GM12892 (cell line): ENCODE data around the gene ATF7.
"Not testable (repeated sequence)": the region's sequence is repeated elsewhere in the genome, so short reads cannot be mapped to it uniquely, and the experiment has no call there.

Source experiments
- DNase-seq: peaks from one replicate; pipeline ENCODE4 v3.0.0; 2011; ENCODE audit not compliant: insufficient read length
- FAIRE-seq: peaks from 2 replicates; lab custom pipeline; 2011; peaks lifted over from hg19 to GRCh38; lab: Jason Lieb, UNC
- POLR2A ChIP-seq: IDR thresholded peaks from 2 replicates; pipeline ENCODE4 v1.6.1; 2011; ENCODE audit warnings: low read depth, low read length, control low read depth
- POLR2AphosphoS5 ChIP-seq: IDR thresholded peaks from 2 replicates; pipeline ENCODE4 v1.6.1; 2011; ENCODE audit warnings: low read depth, low read length, control low read depth
- TAF1 ChIP-seq: IDR thresholded peaks from 2 replicates; pipeline ENCODE4 v1.6.1; 2011; ENCODE audit warnings: low read depth, mild to moderate bottlenecking, control low read depth, low read length, borderline replicate concordance

The ATF7 gene

DNA sequence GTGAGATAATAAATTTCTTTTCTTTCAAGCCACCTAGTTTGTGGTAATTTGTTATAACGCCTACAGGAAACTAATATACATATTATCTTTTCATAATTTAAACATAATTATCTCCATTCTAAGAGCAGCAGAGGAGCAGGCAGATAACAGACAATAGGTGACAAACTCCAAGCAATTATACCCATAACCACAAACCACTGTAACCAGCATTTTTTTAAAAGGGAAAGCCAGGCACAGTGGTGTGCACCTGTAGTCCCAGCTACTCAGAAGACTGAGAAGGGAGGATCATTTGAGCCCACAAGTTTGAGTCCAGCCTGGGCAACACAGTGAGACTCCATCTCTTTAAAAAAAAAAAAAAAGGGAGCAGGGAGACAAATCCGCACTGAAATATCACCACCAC, 54.9 kb downstream of the ATF7 start:
- FAIRE-seq = no peak
- no peak for DNase-seq
- TF ChIP-seq POLR2A (no peak), TAF1 (no peak), POLR2AphosphoS5 (no peak)

DNA sequence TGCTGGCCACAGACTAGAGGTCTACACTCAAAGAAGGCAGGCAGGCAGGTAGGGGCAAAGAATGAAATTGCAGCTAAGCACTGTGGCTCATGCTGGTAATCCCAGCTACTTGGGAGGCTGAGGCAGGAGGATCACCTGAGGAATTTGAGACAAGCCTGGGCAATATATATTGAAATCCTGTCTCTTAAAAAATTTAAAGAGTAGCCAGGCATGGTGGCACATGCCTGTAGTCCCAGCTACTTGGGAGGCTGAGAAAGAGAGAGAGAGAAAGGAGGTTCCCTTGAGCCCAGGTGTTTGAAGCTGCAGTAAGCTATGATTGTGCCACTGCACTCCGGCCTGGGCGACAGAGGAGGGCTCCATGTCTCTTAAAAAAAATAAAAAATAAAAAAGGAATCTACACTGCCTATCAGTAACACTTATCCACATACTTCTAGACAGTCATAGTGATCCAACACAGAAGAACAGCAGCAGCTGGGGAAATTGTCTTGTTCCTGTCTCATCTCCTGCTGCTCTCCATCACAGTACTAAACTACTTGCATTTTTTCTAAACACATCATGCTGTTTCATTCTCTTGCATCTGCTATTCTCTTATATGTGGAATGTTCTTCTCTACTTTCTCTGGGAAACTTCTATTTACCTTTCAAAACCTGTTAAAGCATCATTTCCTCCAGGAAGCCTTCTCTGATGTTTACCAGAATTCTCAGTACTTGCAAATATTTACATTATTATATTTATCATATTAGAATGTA, 57.2 kb downstream of the ATF7 start:
- FAIRE-seq (no peak), DNase-seq (no peak)
- no peak for TF ChIP-seq POLR2A
- TF ChIP-seq POLR2AphosphoS5 = no peak
- no peak for TF ChIP-seq TAF1

DNA sequence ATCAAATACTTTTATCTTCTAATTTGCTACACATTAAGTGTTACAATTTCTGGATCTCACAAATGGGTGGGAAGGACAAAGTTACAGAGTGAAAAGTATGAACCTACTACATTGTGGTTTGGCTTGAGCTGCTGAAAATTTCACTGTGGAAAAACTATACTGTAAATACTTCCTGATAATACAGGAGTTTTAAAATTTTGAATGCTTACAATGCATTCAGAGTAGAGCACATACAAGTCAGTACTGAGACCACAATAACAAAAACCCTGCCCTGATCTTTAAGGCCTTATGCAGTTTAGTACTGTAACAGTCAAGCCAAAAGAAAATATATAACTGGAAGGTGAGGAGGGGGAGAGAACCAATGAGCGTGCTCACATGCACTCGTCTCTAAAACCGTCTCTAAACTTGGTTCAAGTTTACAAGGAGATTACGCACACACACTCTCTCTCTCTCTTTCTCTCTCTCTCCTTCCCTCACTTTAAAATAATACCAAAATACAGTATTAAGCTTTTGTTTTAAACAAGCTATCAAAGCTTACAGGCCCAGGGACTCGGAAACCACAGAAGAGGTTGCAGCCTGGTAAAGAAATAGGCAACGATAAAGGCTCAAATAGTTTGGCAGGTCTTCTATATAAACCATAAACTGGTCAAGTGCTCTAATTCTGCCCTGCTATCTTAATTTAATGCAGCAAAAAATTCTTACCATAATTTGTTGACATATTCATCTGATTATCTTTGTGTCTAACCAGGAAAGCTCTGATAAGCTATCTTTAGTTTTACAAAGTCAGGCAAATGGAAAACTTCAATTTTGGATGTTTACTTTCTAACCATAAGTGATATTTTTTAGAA, 58.0 kb downstream of the ATF7 start:
- no peak for DNase-seq
- TF ChIP-seq TAF1 = no peak
- no peak for TF ChIP-seq POLR2A
- TF ChIP-seq POLR2AphosphoS5 = no peak
- no peak for FAIRE-seq

DNA sequence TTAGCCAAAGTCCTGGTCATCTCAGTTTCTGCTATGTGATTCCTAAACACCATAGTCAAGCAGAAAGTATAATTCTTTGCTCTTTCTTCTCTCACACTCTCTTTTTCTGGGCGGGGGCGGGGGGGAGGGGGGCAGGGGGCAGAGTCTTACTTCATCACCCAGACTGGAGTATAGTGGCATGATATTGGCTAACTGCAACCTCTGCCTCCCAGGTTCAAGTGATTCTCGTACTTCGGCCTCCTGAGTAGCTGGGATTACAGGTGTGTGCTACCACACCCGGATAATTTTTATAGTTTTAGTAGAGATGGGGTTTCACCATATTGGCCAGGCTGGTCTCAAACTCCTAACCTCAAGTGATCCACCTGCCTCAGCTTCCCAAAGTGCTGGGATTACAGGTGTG, 60.8 kb downstream of the ATF7 start:
- FAIRE-seq, DNase-seq: not testable (repeated sequence)

DNA sequence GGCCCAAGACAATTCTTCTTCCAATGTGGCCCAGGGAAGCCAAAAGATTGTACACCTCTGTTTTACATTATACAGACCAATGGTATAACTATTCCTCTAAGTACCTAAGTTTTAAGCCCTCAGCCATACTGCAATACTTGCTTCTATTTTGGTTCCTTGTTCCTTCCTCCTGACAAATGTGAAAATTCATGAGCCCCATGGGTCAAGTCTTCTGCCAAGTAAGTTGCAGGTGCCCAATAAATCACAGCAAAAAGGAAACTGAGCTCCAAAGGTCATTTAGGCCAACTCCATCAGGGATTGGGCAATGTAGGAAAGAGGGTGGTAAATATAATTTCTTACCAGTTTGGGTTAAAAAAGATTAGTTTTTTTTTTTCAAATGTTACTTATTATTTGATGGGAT, 61.2 kb downstream of the ATF7 start:
- TF ChIP-seq POLR2AphosphoS5 = no peak
- TF ChIP-seq POLR2A = no peak
- no peak for TF ChIP-seq TAF1
- FAIRE-seq (no peak), DNase-seq (no peak)

DNA sequence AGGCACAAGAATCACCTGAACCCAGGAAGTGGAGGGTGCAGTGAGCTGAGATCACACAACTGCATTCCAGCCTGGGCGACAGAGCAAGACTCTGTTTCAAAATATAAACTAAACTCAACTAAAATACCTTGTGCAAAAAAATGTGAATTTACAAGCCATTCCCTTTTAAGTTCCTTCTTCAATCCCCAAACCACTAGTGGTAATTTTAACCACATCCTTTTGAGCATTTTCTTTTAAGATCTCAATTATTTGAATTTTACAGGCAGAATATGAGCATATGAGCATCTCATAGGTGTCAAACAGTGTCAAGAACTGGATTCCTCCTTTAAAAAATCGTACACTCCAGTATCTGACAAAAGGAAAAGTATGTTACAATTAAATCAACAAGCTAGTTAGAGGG, 61.9 kb downstream of the ATF7 start:
- DNase-seq = no peak
- no peak for TF ChIP-seq POLR2AphosphoS5
- no peak for TF ChIP-seq TAF1
- TF ChIP-seq POLR2A = no peak
- FAIRE-seq = no peak

DNA sequence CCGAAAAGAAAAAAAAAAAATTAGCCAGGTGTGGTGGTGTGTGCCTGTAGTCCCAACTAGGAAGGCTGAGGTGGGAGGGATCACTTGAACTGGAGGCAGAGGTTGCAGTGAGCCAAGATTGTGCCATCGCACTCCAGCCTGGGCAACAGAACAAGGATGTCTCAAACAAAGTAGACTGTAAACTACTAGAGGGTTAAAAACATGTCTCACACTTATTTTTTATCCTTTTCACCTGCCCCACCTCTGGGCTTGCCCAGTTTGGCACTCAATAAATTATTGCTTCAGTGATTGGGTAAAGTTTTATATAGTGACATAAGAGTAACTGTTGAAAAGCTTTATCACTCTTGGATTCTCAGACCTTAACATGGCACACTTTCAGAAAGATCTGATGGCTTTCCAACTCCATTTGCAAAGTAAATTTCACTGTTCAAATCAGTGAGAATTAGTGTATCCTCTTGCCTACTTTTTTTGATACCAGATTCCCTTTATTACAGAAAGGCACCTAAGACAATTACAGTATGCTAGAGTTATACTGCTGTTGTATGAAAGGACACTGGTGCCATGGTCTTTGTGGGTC, 62.6 kb downstream of the ATF7 start:
- DNase-seq (no peak), FAIRE-seq (no peak)
- TF ChIP-seq TAF1 = no peak
- TF ChIP-seq POLR2AphosphoS5 = no peak
- TF ChIP-seq POLR2A = no peak

DNA sequence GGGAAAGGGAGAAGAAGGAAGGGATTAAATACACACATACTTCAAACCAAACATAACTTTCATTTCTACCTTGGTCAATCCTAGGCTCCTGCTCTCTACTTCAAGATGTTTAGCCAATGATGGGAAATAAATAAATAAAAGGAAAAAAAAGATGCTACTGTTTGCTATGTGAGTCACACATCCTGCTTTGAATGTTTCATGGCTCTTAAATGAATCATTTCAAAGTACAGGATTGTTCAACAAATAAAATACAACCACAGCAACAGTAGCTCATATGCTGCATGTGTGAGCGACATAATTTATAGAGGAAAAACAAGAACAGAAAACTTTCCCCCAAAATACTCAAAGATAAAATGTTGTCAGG, 64.6 kb downstream of the ATF7 start:
- DNase-seq (no peak), FAIRE-seq (no peak)
- no peak for TF ChIP-seq POLR2A
- TF ChIP-seq POLR2AphosphoS5 = no peak
- no peak for TF ChIP-seq TAF1

DNA sequence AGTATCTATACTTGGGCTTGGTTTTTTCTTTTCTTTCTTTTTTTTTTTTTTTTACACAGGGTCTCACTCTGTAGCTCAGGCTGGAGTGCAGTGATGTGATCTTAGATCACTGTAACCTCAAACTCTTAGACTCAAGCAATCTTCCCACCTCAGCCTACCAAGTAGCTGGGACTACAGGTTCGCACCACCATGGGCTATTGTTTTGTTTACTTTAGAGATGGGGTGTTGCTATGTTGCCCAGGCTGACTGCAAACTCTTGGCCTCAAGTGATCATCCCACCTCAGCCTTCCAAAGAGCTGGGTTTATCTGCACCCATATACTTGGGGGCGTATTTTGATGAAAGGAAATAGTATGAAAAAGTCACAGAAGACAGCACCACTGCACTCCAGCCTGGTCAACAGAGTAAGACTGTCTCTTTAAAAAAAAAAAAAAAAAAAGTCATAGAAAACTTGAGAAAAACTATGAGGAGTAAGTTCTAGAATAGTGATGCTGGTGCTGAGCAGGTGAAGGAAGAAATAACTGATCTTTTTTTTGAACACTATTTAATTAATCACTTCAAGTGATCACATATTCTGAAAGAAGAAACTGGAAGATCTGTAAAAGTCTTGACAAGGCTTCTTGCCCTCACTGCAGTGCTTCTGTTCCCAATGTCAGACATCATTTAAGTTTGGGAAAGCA, 65.1 kb downstream of the ATF7 start:
- FAIRE-seq = no peak
- no peak for TF ChIP-seq TAF1
- TF ChIP-seq POLR2AphosphoS5 = no peak
- TF ChIP-seq POLR2A = no peak
- no peak for DNase-seq

DNA sequence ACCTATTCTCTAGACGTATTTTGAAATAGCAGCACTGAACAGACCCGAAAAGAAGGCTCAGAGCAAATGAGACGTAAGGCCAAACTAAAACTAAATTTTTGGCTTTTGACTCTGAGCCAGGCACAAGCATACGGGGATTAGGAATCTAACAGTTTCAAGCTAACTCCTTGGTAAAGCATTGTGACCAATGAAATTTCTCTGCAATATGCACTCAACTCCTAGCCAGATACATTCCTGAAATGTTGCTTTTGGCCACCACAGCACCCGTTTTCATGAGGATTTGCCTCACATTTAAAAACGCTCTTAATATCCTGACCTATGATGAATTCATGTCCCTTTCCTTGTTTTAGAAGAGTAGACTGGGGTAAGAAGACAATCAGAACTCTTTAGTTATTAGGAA, 65.8 kb downstream of the ATF7 start:
- DNase-seq (no peak), FAIRE-seq (no peak)
- TF ChIP-seq POLR2AphosphoS5 = no peak
- no peak for TF ChIP-seq POLR2A
- no peak for TF ChIP-seq TAF1

DNA sequence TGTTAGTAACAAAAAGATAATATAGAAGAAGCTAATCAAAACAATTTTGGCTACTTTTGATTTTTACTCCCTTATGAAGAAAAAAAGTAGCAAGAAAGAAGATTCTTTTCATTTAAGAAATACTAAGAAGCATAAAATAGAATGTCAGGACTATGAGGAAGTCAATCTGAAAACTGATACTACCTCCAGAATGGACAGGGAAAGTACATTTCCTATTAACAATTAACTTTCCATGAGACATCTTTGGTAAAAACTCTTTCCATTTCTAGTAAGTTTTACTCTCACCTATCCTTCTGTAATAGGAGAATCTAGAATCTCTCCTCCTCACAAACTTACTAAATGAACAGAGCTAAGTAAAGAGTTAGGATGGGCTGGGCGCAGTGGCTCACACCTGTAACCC, 67.6 kb downstream of the ATF7 start:
- no peak for TF ChIP-seq TAF1
- FAIRE-seq = no peak
- DNase-seq = no peak
